ENCODE measurements around the gene PITRM1.

The PITRM1 gene

GRCh38 chr10:3208481-3209406 lies 36.2 kb upstream of the PITRM1 start:
- DNase-seq: no peak
- Histone ChIP-seq H3K27me3 (replicated peaks) (no peaks in the 10 kb centered on the region), H3K4me3 (ENCODE audit: low read depth, low read length) (no peak overlapping the region), H3K36me3 (replicated peaks) (no peaks in the 10 kb centered on the region), H3K27ac (no peak overlapping the region)
- in situ Hi-C loops (cut with HindIII; ENCODE audit: low pct_ligation_motif_present, low sequenced_read_pairs): loop anchor here (25.0 kb wide), 1 partner anchor 1579 kb away; no protein-coding TSS in a partner anchor
- TF ChIP-seq CTCF (IDR thresholded peaks at IDR 0.05; ENCODE audit: low read depth, low read length, missing control alignments): no peak

- Histone ChIP-seq H3K27ac (no peak overlapping the region), H3K4me3 (ENCODE audit: low read depth, low read length) (no peak overlapping the region), H3K27me3 (replicated peaks) (no peaks in the 10 kb centered on the region), H3K36me3 (replicated peaks) (no peaks in the 10 kb centered on the region)
- DNase-seq: no peak
- in situ Hi-C loops (cut with HindIII; ENCODE audit: low pct_ligation_motif_present, low sequenced_read_pairs): loop anchor here (25.0 kb wide), 1 partner anchor 1580 kb away; no protein-coding TSS in a partner anchor
- TF ChIP-seq CTCF (IDR thresholded peaks at IDR 0.05; ENCODE audit: low read depth, low read length, missing control alignments): no peak
Observed at GRCh38 chr10:3207351-3207750, 34.8 kb upstream of the PITRM1 start.

- Histone ChIP-seq H3K4me3 (ENCODE audit: low read depth, low read length) (no peak overlapping the region), H3K27ac (no peak overlapping the region), H3K27me3 (replicated peaks) (no peaks in the 10 kb centered on the region), H3K36me3 (replicated peaks) (no peaks in the 10 kb centered on the region)
- TF ChIP-seq CTCF (IDR thresholded peaks at IDR 0.05; ENCODE audit: low read depth, low read length, missing control alignments): no peak
- in situ Hi-C loops (cut with HindIII; ENCODE audit: low pct_ligation_motif_present, low sequenced_read_pairs): loop anchor here (25.0 kb wide), 1 partner anchor 1581 kb away; no protein-coding TSS in a partner anchor
- DNase-seq: no peak
Observed at GRCh38 chr10:3206511-3207157, 34.1 kb upstream of the PITRM1 start.

- Histone ChIP-seq H3K27me3 (replicated peaks) (no peaks in the 10 kb centered on the region), H3K27ac (no peak overlapping the region), H3K36me3 (replicated peaks) (no peaks in the 10 kb centered on the region), H3K4me3 (ENCODE audit: low read depth, low read length) (no peak overlapping the region)
- in situ Hi-C loops (cut with HindIII; ENCODE audit: low pct_ligation_motif_present, low sequenced_read_pairs): loop anchor here (25.0 kb wide), 1 partner anchor 1583 kb away; no protein-coding TSS in a partner anchor
- TF ChIP-seq CTCF (IDR thresholded peaks at IDR 0.05; ENCODE audit: low read depth, low read length, missing control alignments): no peak
- no peak for DNase-seq
Observed at GRCh38 chr10:3203972-3204371, 31.4 kb upstream of the PITRM1 start.

- H3K36me3 ChIP-seq (replicated peaks): no peaks in the 10 kb centered on the region
- TF ChIP-seq CTCF (IDR thresholded peaks at IDR 0.05; ENCODE audit: low read depth, low read length, missing control alignments): no peak
- no peak overlapping the region for H3K4me3 ChIP-seq (ENCODE audit: low read depth, low read length)
- DNase-seq: no peak
- in situ Hi-C loops (cut with HindIII; ENCODE audit: low pct_ligation_motif_present, low sequenced_read_pairs): loop anchor here (25.0 kb wide), 1 partner anchor 1584 kb away; no protein-coding TSS in a partner anchor
- no peaks in the 10 kb centered on the region for H3K27me3 ChIP-seq (replicated peaks)
- no peak overlapping the region for H3K27ac ChIP-seq
Observed at GRCh38 chr10:3203016-3203811, 30.6 kb upstream of the PITRM1 start.
